ENCODE measurements around the gene CIBAR2.

DNA sequence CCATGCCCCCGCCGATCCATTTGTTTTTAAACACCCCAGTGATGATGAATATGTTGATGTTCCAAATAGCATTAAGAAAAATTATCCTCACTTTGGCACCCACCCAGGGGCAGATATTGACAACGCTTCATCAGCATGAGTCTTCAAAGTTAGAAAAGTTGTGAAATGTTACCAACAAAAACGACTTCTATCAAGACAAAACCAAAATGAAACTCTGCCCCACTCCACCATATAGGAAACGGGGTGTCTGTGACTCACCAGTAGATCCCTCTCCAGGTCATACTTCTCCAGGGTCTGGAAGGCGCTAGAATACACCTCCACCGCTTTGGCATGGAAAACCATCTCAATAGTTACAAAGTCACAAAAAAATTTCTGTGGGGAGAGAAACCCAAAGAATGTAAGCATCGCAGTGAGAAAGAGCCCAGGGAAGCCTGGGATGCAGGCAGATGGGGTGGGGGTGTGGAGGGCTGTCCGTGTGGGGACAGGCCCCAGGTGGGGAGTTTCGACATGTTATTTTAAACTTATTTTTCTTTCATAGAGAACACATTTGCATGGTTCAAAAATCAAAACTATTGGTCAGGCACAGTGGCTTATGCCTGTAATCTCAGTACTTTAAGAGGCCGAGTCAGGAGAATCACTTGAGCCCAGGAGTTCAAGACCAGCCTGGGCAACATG is 10.2 kb downstream of the CIBAR2 start:
- TF ChIP-seq, protein P1, sequence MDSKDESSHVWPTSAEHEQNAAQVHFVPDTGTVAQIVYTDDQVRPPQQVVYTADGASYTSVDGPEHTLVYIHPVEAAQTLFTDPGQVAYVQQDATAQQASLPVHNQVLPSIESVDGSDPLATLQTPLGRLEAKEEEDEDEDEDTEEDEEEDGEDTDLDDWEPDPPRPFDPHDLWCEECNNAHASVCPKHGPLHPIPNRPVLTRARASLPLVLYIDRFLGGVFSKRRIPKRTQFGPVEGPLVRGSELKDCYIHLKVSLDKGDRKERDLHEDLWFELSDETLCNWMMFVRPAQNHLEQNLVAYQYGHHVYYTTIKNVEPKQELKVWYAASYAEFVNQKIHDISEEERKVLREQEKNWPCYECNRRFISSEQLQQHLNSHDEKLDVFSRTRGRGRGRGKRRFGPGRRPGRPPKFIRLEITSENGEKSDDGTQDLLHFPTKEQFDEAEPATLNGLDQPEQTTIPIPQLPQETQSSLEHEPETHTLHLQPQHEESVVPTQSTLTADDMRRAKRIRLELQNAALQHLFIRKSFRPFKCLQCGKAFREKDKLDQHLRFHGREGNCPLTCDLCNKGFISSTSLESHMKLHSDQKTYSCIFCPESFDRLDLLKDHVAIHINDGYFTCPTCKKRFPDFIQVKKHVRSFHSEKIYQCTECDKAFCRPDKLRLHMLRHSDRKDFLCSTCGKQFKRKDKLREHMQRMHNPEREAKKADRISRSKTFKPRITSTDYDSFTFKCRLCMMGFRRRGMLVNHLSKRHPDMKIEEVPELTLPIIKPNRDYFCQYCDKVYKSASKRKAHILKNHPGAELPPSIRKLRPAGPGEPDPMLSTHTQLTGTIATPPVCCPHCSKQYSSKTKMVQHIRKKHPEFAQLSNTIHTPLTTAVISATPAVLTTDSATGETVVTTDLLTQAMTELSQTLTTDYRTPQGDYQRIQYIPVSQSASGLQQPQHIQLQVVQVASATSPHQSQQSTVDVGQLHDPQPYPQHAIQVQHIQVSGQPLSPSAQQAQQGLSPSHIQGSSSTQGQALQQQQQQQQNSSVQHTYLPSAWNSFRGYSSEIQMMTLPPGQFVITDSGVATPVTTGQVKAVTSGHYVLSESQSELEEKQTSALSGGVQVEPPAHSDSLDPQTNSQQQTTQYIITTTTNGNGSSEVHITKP (IDR thresholded peaks at IDR 0.05; ENCODE audit: partially characterized antibody): no peak
- no peak for TF ChIP-seq ARID2 (IDR thresholded peaks at IDR 0.05)
- TF ChIP-seq, protein P2, sequence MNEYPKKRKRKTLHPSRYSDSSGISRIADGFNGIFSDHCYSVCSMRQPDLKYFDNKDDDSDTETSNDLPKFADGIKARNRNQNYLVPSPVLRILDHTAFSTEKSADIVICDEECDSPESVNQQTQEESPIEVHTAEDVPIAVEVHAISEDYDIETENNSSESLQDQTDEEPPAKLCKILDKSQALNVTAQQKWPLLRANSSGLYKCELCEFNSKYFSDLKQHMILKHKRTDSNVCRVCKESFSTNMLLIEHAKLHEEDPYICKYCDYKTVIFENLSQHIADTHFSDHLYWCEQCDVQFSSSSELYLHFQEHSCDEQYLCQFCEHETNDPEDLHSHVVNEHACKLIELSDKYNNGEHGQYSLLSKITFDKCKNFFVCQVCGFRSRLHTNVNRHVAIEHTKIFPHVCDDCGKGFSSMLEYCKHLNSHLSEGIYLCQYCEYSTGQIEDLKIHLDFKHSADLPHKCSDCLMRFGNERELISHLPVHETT (CRISPR knock-in tag; conservative IDR thresholded peaks at IDR 0.05 in 1 of 2, IDR thresholded peaks at IDR 0.05 in 1 of 2): no peak
- TF ChIP-seq, protein P3, sequence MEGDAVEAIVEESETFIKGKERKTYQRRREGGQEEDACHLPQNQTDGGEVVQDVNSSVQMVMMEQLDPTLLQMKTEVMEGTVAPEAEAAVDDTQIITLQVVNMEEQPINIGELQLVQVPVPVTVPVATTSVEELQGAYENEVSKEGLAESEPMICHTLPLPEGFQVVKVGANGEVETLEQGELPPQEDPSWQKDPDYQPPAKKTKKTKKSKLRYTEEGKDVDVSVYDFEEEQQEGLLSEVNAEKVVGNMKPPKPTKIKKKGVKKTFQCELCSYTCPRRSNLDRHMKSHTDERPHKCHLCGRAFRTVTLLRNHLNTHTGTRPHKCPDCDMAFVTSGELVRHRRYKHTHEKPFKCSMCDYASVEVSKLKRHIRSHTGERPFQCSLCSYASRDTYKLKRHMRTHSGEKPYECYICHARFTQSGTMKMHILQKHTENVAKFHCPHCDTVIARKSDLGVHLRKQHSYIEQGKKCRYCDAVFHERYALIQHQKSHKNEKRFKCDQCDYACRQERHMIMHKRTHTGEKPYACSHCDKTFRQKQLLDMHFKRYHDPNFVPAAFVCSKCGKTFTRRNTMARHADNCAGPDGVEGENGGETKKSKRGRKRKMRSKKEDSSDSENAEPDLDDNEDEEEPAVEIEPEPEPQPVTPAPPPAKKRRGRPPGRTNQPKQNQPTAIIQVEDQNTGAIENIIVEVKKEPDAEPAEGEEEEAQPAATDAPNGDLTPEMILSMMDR (IDR thresholded peaks at IDR 0.05 in 2 of 3, conservative IDR thresholded peaks at IDR 0.05 in 1 of 3; ENCODE audit: insufficient read depth in 2 of 3, low read depth in 1 of 3, low read length in 3 of 3): no peak
- no peak for TF ChIP-seq ZNF766 (CRISPR knock-in tag; conservative IDR thresholded peaks at IDR 0.05)
- TF ChIP-seq POLR2AphosphoS5 (IDR thresholded peaks at IDR 0.05; ENCODE audit: control insufficient read depth, insufficient read depth, low read depth, low read length): no peak
- TF ChIP-seq EP300 (IDR thresholded peaks at IDR 0.05; ENCODE audit: low read length): no peak
- no peak for TF ChIP-seq ZNF586 (CRISPR knock-in tag; conservative IDR thresholded peaks at IDR 0.05)
- TF ChIP-seq HDAC3 (IDR thresholded peaks at IDR 0.05; ENCODE audit: borderline replicate concordance, partially characterized antibody): no peak

Data from K562 (cell line).